ENCODE data around the gene FLT1. TPM values are rescaled to one million over a fixed set of nuclear protein-coding genes. Genes with fewer than 3 reads are reported as not detected.

The FLT1 gene
- total RNA-seq, 1 experiment from 2014 or later: 0.25 TPM

GRCh38 chr13:28342251-28342650, 152.7 kb downstream of the FLT1 start:
- no peaks in the 10 kb centered on the region for H3K9me2 ChIP-seq (ENCODE audit: insufficient read depth)
- H4K20me1 ChIP-seq (ENCODE audit: insufficient read depth): no peaks in the 10 kb centered on the region
- ATAC-seq (no peak), DNase-seq (ENCODE audit: low read depth, low spot score) (no peak)
- H3K79me2 ChIP-seq (ENCODE audit: insufficient read depth, low read length): no peaks in the 10 kb centered on the region
- H3K4me2 ChIP-seq (ENCODE audit: low read length): no peak overlapping the region
- H3K36me3 ChIP-seq (ENCODE audit: control insufficient read depth in 1 of 2, insufficient read depth in 2 of 2, low read length in 2 of 2): no peaks in the 10 kb centered on the region
- H3K9ac ChIP-seq (ENCODE audit: low read length): no peak overlapping the region
- no peak overlapping the region for H3K27ac ChIP-seq (ENCODE audit: low read depth, low read length)
- BruUV-seq (replicated peaks): no TSS peak
- H3K4me1 ChIP-seq (ENCODE audit: control insufficient read depth in 1 of 2, insufficient read depth in 2 of 2, low read length in 2 of 2): peaks cover 5 to 10% of the 10 kb centered on the region in 2 experiments; a peak in 3 of 4 replicates
- RAD21 ChIA-PET (ENCODE audit: low non-redundant PET in 1 of 2, low total read pairs in 2 of 2, uncharacterized antibody in 2 of 2, unreplicated experiment in 2 of 2): no interaction called here
- H3K9me3 ChIP-seq (ENCODE audit: control insufficient read depth in 1 of 2, insufficient read depth in 1 of 2, low read depth in 1 of 2, low read length in 2 of 2): no peaks in the 10 kb centered on the region
- no peaks in the 10 kb centered on the region for H3K27me3 ChIP-seq (ENCODE audit: insufficient read depth, low read length)
- CTCF ChIA-PET: no interaction called here
- H3K4me3 ChIP-seq (replicated peaks in 1 of 2; ENCODE audit: low read depth in 1 of 2, low read length in 2 of 2): no peak overlapping the region
- intact Hi-C loops (cut with micrococcal nuclease): no loop called here
- TF ChIP-seq TCF7L2 (IDR thresholded peaks at IDR 0.05; ENCODE audit: borderline replicate concordance, extremely low read depth, insufficient read depth, insufficient read length) (no peak), JUND (IDR thresholded peaks at IDR 0.05) (no peak), RAD21 (IDR thresholded peaks at IDR 0.05; ENCODE audit: low read depth) (no peak), ELF1 (IDR thresholded peaks at IDR 0.05; ENCODE audit: borderline replicate concordance, low read depth) (no peak), FOSL1 (IDR thresholded peaks at IDR 0.05; ENCODE audit: low read depth) (no peak), SRF (IDR thresholded peaks at IDR 0.05; ENCODE audit: low read depth) (no peak), CBX3 (IDR thresholded peaks at IDR 0.05; ENCODE audit: low read depth) (no peak), MAX (IDR thresholded peaks at IDR 0.05) (no peak)
- H2AFZ ChIP-seq (ENCODE audit: low read depth, low read length, poor library complexity, severe bottlenecking): no peak overlapping the region
- POLR2A ChIA-PET: no interaction called here

- ChIA-PET CTCF (no interaction called here), POLR2A (no interaction called here), RAD21 (ENCODE audit: low non-redundant PET in 1 of 2, low total read pairs in 2 of 2, uncharacterized antibody in 2 of 2, unreplicated experiment in 2 of 2) (no interaction called here)
- ATAC-seq (no peak), DNase-seq (ENCODE audit: low read depth, low spot score) (no peak)
- BruUV-seq (replicated peaks): no TSS peak
- no peaks in the 10 kb centered on the region for H3K9me2 ChIP-seq (ENCODE audit: insufficient read depth)
- no peaks in the 10 kb centered on the region for H3K9me3 ChIP-seq (ENCODE audit: control insufficient read depth in 1 of 2, insufficient read depth in 1 of 2, low read depth in 1 of 2, low read length in 2 of 2)
- H3K4me1 ChIP-seq (ENCODE audit: control insufficient read depth in 1 of 2, insufficient read depth in 2 of 2, low read length in 2 of 2): peaks cover 5 to 10% of the 10 kb centered on the region in 2 experiments; a peak in 3 of 4 replicates
- no peak overlapping the region for H3K27ac ChIP-seq (ENCODE audit: low read depth, low read length)
- intact Hi-C loops (cut with micrococcal nuclease): no loop called here
- H3K79me2 ChIP-seq (ENCODE audit: insufficient read depth, low read length): no peaks in the 10 kb centered on the region
- no peak overlapping the region for H2AFZ ChIP-seq (ENCODE audit: low read depth, low read length, poor library complexity, severe bottlenecking)
- no peaks in the 10 kb centered on the region for H3K36me3 ChIP-seq (ENCODE audit: control insufficient read depth in 1 of 2, insufficient read depth in 2 of 2, low read length in 2 of 2)
- peak overlapping the region; percentile 44; the same call in 1 of the 2 replicates for H3K4me2 ChIP-seq (ENCODE audit: low read length)
- H3K4me3 ChIP-seq (replicated peaks in 1 of 2; ENCODE audit: low read depth in 1 of 2, low read length in 2 of 2): no peak overlapping the region
- H4K20me1 ChIP-seq (ENCODE audit: insufficient read depth): no peaks in the 10 kb centered on the region
- H3K27me3 ChIP-seq (ENCODE audit: insufficient read depth, low read length): no peaks in the 10 kb centered on the region
- H3K9ac ChIP-seq (ENCODE audit: low read length): no peak overlapping the region
- no peak for TF ChIP-seq SRF (IDR thresholded peaks at IDR 0.05; ENCODE audit: low read depth)
- TF ChIP-seq ZFX (IDR thresholded peaks at IDR 0.05): no peak
- no peak for TF ChIP-seq REST (IDR thresholded peaks at IDR 0.05; ENCODE audit: low read depth)
- no peak for TF ChIP-seq TCF7L2 (IDR thresholded peaks at IDR 0.05; ENCODE audit: borderline replicate concordance, extremely low read depth, insufficient read depth, insufficient read length)
- no peak for TF ChIP-seq CEBPB (IDR thresholded peaks at IDR 0.05; ENCODE audit: low read depth)
- no peak for TF ChIP-seq SIN3A (IDR thresholded peaks at IDR 0.05; ENCODE audit: low read depth)
- no peak for TF ChIP-seq CBX3 (IDR thresholded peaks at IDR 0.05; ENCODE audit: low read depth)
- no peak for TF ChIP-seq CTCF (IDR thresholded peaks at IDR 0.05 in 2 of 3, conservative IDR thresholded peaks at IDR 0.05 in 1 of 3; ENCODE audit: borderline replicate concordance in 1 of 3, insufficient read depth in 1 of 3, low read depth in 2 of 3, low read length in 2 of 3)
- TF ChIP-seq YY1 (IDR thresholded peaks at IDR 0.05; ENCODE audit: extremely low read depth, insufficient replicate concordance, low read depth, low read length): no peak
- no peak for TF ChIP-seq POLR2AphosphoS5 (IDR thresholded peaks at IDR 0.05; ENCODE audit: low read depth, low read length)
- no peak for TF ChIP-seq POLR2A (IDR thresholded peaks at IDR 0.05; ENCODE audit: borderline replicate concordance, extremely low read depth, insufficient read depth, insufficient read length)
- TF ChIP-seq EZH2 (IDR thresholded peaks at IDR 0.05): no peak
Observed at GRCh38 chr13:28340272-28340793, 154.6 kb downstream of the FLT1 start.
